HepG2 (cell line): ENCODE measurements around the gene CATSPER2. TPM values are rescaled to one million over a fixed set of nuclear protein-coding genes. Genes with fewer than 3 reads are reported as not detected.

Experiments used
- ATAC-seq: fragments of 200-7000 bp; cut with Tn5 transposase; 3 replicates; pipeline ENCODE4 v1.9.1; 2020; ENCODE audit warnings: mild to moderate bottlenecking, moderate library complexity
- Bru-seq: library from RNA; stranded (reverse); fragments of 400-500 nt; gene quantifications from one replicate; lab custom pipeline; 2021; lab: Mats Ljungman, UMichigan
- BruChase-seq, 2 experiments: library from RNA; stranded (reverse); fragments of 400-500 nt; gene quantifications; one replicate each; lab custom pipeline; 2021; lab: Mats Ljungman, UMichigan
- BruUV-seq: library from RNA; stranded (reverse); fragments of 400-500 nt; replicated peaks from 2 replicates; lab custom pipeline; 2021; lab: Mats Ljungman, UMichigan
- CTCF ChIA-PET: fragments of 300-600 bp; formaldehyde crosslinking; extraction: SDS; loops from one replicate; lab custom pipeline; 2021; ENCODE audit warnings: low total read pairs, inconsistent platforms, low intra/inter-chr PET ratio; lab: Yijun Ruan, JAX
- POLR2A ChIA-PET: fragments of 350-600 bp; sonication (Branson Sonifier 250); formaldehyde crosslinking; loops from one replicate; lab custom pipeline; 2020; ENCODE audit warnings: antibody characterized with exemption, inconsistent platforms; lab: Yijun Ruan, JAX
- DNase-seq: peaks from one replicate; pipeline ENCODE4 v3.0.0-alpha.2; 2015; ENCODE audit warnings: low spot score
- FAIRE-seq: peaks from 3 replicates; lab custom pipeline; 2011; peaks lifted over from hg19 to GRCh38; lab: Jason Lieb, UNC
- H2AFZ ChIP-seq: one replicate; pipeline ENCODE4 v1.6.1; 2011; ENCODE audit warnings: low read length, inconsistent platforms
- H3K27ac ChIP-seq: fragments of 300-600 bp; 3 replicates; pipeline ENCODE4 v1.8.0; 2011; ENCODE audit warnings: mixed run types, mild to moderate bottlenecking, mixed read lengths, low read length, inconsistent platforms; ENCODE audit not compliant: insufficient read depth; ENCODE audit errors: extremely low read length
- H3K27me3 ChIP-seq, 2 experiments: fragments of 200-600 bp in 1 of 2; 2 replicates in 1 of 2; 3 replicates in 1 of 2; pipeline versions ENCODE4 v1.6.0 to v1.8.0; 2011; ENCODE audit warnings: low read length in 2 of 2, mild to moderate bottlenecking in 2 of 2, moderate library complexity in 2 of 2, inconsistent platforms in 1 of 2; ENCODE audit not compliant: insufficient read depth in 2 of 2, control insufficient read depth in 1 of 2
- H3K36me3 ChIP-seq, 2 experiments: fragments of 200-600 bp in 1 of 2; replicated peaks in 1 of 2; 2 replicates in 1 of 2; 3 replicates in 1 of 2; pipeline versions ENCODE4 v1.5.1 to v1.8.0; 2011; ENCODE audit warnings: low read length in 2 of 2, inconsistent platforms in 1 of 2; ENCODE audit not compliant: insufficient read depth in 2 of 2, control insufficient read depth in 1 of 2
- H3K4me1 ChIP-seq: 2 replicates; pipeline ENCODE4 v1.5.1; 2012; ENCODE audit warnings: low read length, inconsistent platforms; ENCODE audit not compliant: insufficient read depth
- H3K4me2 ChIP-seq: 2 replicates; pipeline ENCODE4 v1.6.0; 2011; ENCODE audit warnings: low read depth, low read length, inconsistent platforms
- H3K4me3 ChIP-seq, 3 experiments: fragments of 200-600 bp in 1 of 3; sonication (generic), shearing (Covaris generic) in 1 of 3; replicated peaks in 1 of 3; 2 replicates each; pipeline ENCODE4 v1.5.1; 2011 to 2016; ENCODE audit warnings: low read length in 3 of 3, inconsistent platforms in 2 of 3, low read depth in 2 of 3, mild to moderate bottlenecking in 2 of 3, control low read depth in 1 of 3, mixed read lengths in 1 of 3; ENCODE audit not compliant: insufficient read depth in 1 of 3
- H3K79me2 ChIP-seq: one replicate; pipeline ENCODE4 v1.6.1; 2011; ENCODE audit warnings: low read length, inconsistent platforms; ENCODE audit not compliant: insufficient read depth
- H3K9ac ChIP-seq: 2 replicates; pipeline ENCODE4 v1.6.0; 2011; ENCODE audit warnings: mild to moderate bottlenecking, low read depth, low read length, inconsistent platforms; ENCODE audit not compliant: insufficient read depth
- H3K9me3 ChIP-seq: 2 replicates; pipeline ENCODE4 v1.5.1; 2012; ENCODE audit warnings: mild to moderate bottlenecking, low read length
- H4K20me1 ChIP-seq: 2 replicates; pipeline ENCODE4 v1.6.0; 2011; ENCODE audit warnings: inconsistent platforms, mild to moderate bottlenecking, low read length, moderate library complexity; ENCODE audit not compliant: insufficient read depth
- CCAR2 ChIP-seq: fragments of 200-400 bp; formaldehyde crosslinking; optimal IDR thresholded peaks from 2 replicates; pipeline ENCODE3; 2018; ENCODE audit warnings: low read depth, mild to moderate bottlenecking, low read length, moderate library complexity
- ELF4 ChIP-seq: sonication (generic); formaldehyde crosslinking; IDR thresholded peaks from 2 replicates; pipeline ENCODE4 v1.5.0; 2020; ENCODE audit warnings: missing genetic modification reagents, mild to moderate bottlenecking, moderate library complexity, borderline replicate concordance
- GABPB1 ChIP-seq: IDR thresholded peaks from 2 replicates; pipeline ENCODE4 v1.6.1; 2016; ENCODE audit warnings: mild to moderate bottlenecking, missing genetic modification reagents, moderate library complexity, missing compliant biosample characterization
- HNRNPH1 ChIP-seq: fragments of 200-400 bp; formaldehyde crosslinking; optimal IDR thresholded peaks from 2 replicates; pipeline ENCODE3; 2017; ENCODE audit warnings: mild to moderate bottlenecking, low read depth, low read length
- IRF9 ChIP-seq: sonication (generic); formaldehyde crosslinking; IDR thresholded peaks from 2 replicates; pipeline ENCODE4 v1.8.0; 2022; ENCODE audit warnings: missing genetic modification reagents, mild to moderate bottlenecking, borderline replicate concordance
- MLLT10 ChIP-seq: sonication (generic); formaldehyde crosslinking; IDR thresholded peaks from 2 replicates; pipeline ENCODE4 v1.4.0; 2020; ENCODE audit warnings: missing genetic modification reagents
- NKX3-1 ChIP-seq: sonication (generic); formaldehyde crosslinking; IDR thresholded peaks from 2 replicates; pipeline ENCODE4 v1.5.0; 2020; ENCODE audit warnings: missing genetic modification reagents
- RFXANK ChIP-seq: IDR thresholded peaks from 2 replicates; pipeline ENCODE4 v1.6.1; 2016
- SKIL ChIP-seq: sonication (generic); formaldehyde crosslinking; IDR thresholded peaks from 2 replicates; pipeline ENCODE4 v1.8.0; 2022; ENCODE audit warnings: missing genetic modification reagents, mild to moderate bottlenecking, moderate library complexity, borderline replicate concordance
- SOX13 ChIP-seq, 3 experiments: fragments of 450-650 bp in 1 of 3; sonication (generic) in 1 of 3; formaldehyde crosslinking in 1 of 3; IDR thresholded peaks in 2 of 3; conservative IDR thresholded peaks in 1 of 3; 2 replicates each; pipeline versions ENCODE4 v1.5.0 to v1.6.1; 2016 to 2020; ENCODE audit warnings: antibody characterized with exemption in 1 of 3, mild to moderate bottlenecking in 1 of 3, missing compliant biosample characterization in 1 of 3, missing genetic modification reagents in 1 of 3, moderate library complexity in 1 of 3
- SSRP1 ChIP-seq: IDR thresholded peaks from 2 replicates; pipeline ENCODE4 v1.6.1; 2016; ENCODE audit warnings: control low read depth
- ZNF564 ChIP-seq: sonication (generic); formaldehyde crosslinking; IDR thresholded peaks from 2 replicates; pipeline ENCODE4 v1.8.1; 2023; ENCODE audit warnings: mild to moderate bottlenecking, missing genetic modification reagents
- ZNF569 ChIP-seq: sonication (generic); formaldehyde crosslinking; IDR thresholded peaks from 2 replicates; pipeline ENCODE4 v1.5.0; 2020; ENCODE audit warnings: mild to moderate bottlenecking, missing genetic modification reagents, moderate library complexity, borderline replicate concordance
- ZNF773 ChIP-seq: sonication (generic); formaldehyde crosslinking; IDR thresholded peaks from 2 replicates; pipeline ENCODE4 v1.4.0; 2020; ENCODE audit warnings: missing genetic modification reagents, borderline replicate concordance
- WGBS: methylation state at CpG from one replicate; pipeline ENCODE4 v1.1.6; 2017; ENCODE audit warnings: low lambda C conversion rate; 5-methylcytosine and 5-hydroxymethylcytosine counted together
- in situ Hi-C: cut with HindIII; loops from 2 replicates; pipeline ENCODE4 v1.10.0; 2017; ENCODE audit warnings: low pct_unique_long_range_greater_than_20kb; ENCODE audit not compliant: extremely low pct_ligation_motif_present
- intact Hi-C: fragments of 100-400 bp; cut with micrococcal nuclease; formaldehyde crosslinking; loops from one replicate; pipeline ENCODE4 v1.10.0; 2022; ENCODE audit not compliant: unreplicated experiment
- long read RNA-seq, 2 experiments: library from RNA in 1 of 2; library from polyadenylated mRNA in 1 of 2; stranded (forward) in 1 of 2; unstranded in 1 of 2; transcript quantifications; one replicate each; pipeline ENCODE4 v2.0.0, GENCODE V29; 2019 to 2022
- polyA minus RNA-seq, 3 experiments: library from RNA; depleted of rRNA, polyadenylated mRNA; stranded (reverse); fragments of >200 nt; gene quantifications; 2 replicates each; pipeline ENCODE4 v1.2.3, GENCODE V29; 2011; ENCODE audit warnings: low replicate concordance in 1 of 3
- polyA plus RNA-seq, 8 experiments: library from polyadenylated mRNA; depleted of rRNA in 3 of 8; stranded (reverse) in 7 of 8; unstranded in 1 of 8; fragments of >200 nt; fragmentation: Illumina TruSeq in 4 of 8; extraction: Trizol in 4 of 8; gene quantifications; 2 replicates each; pipeline versions ENCODE4 v1.2.1 to v1.2.3, GENCODE V29; 2011 to 2016; ENCODE audit warnings: low read depth in 4 of 8, missing spikeins in 1 of 8, mixed read lengths in 1 of 8; ENCODE audit not compliant: insufficient read depth in 1 of 8
- total RNA-seq, 5 experiments: library from RNA; depleted of rRNA; stranded (reverse); fragments of >200 nt; fragmentation: Illumina TruSeq; extraction: Trizol; gene quantifications; 2 replicates each; pipeline ENCODE4 v1.2.3, GENCODE V29; 2016; ENCODE audit warnings: low read depth in 1 of 5

The CATSPER2 gene
- total RNA-seq (2016; rRNA removed; fragmentation: Illumina TruSeq; extraction: Trizol) = 0.53 and 0.66 TPM in 2 replicates
- total RNA-seq (2016; cell fraction: cytosol; rRNA removed; fragmentation: Illumina TruSeq; extraction: Trizol; ENCODE audit: low read depth) = 0.18 and 0.20 TPM in 2 replicates
- 0.62 and 1.6 TPM in 2 replicates for total RNA-seq (2016; cell fraction: insoluble cytoplasmic fraction; rRNA removed; fragmentation: Illumina TruSeq; extraction: Trizol)
- 0.07 and 0.49 TPM in 2 replicates for total RNA-seq (2016; cell fraction: membrane; rRNA removed; fragmentation: Illumina TruSeq; extraction: Trizol)
- total RNA-seq (2016; cell fraction: nucleus; rRNA removed; fragmentation: Illumina TruSeq; extraction: Trizol) = 2.1 and 2.3 TPM in 2 replicates
- 0.28 and 0.78 TPM in 2 replicates for polyA plus RNA-seq (2011; rRNA removed)
- 0.21 and 0.37 TPM in 2 replicates for polyA plus RNA-seq (2011; cell fraction: cytosol; rRNA removed)
- 1.3 and 1.8 TPM in 2 replicates for polyA plus RNA-seq (2011; cell fraction: nucleus; rRNA removed)
- 0.81 and 1.1 TPM in 2 replicates for polyA plus RNA-seq (2012)
- not detected in 2 replicates for polyA plus RNA-seq (2016; cell fraction: cytosol; fragmentation: Illumina TruSeq; extraction: Trizol; ENCODE audit: low read depth)
- 0.09 and 1.2 TPM in 2 replicates for polyA plus RNA-seq (2016; cell fraction: insoluble cytoplasmic fraction; fragmentation: Illumina TruSeq; extraction: Trizol; ENCODE audit: low read depth)
- 0.07 and 0.17 TPM in 2 replicates for polyA plus RNA-seq (2016; cell fraction: membrane; fragmentation: Illumina TruSeq; extraction: Trizol; ENCODE audit: low read depth)
- 4.7 and 4.8 TPM in 2 replicates for polyA plus RNA-seq (2016; cell fraction: nucleus; fragmentation: Illumina TruSeq; extraction: Trizol; ENCODE audit: insufficient read depth, low read depth)
- 2.1 and 28.7 TPM in 2 replicates for polyA minus RNA-seq (2011; rRNA and poly(A)+ RNA removed; ENCODE audit: low replicate concordance)
- 0.53 TPM in 1 of 2 replicates, not detected in the other for polyA minus RNA-seq (2011; cell fraction: cytosol; rRNA and poly(A)+ RNA removed)
- polyA minus RNA-seq (2011; cell fraction: nucleus; rRNA and poly(A)+ RNA removed) = 1.4 and 2.7 TPM in 2 replicates
- percentile 34 among the genes with signal in this experiment for Bru-seq, nascent RNA
- BruChase-seq, experiment 1, labeled RNA remaining after a 6-hour chase = percentile 32 among the genes with signal in this experiment
- percentile 36 among the genes with signal in this experiment for BruChase-seq, experiment 2, labeled RNA remaining after a 2-hour chase
- long read RNA-seq, experiment 1 = 0 reads
- long read RNA-seq, experiment 2 = 0 reads

- 100% methylated on average over 26 of the region's 85 CpGs for WGBS
- ChIA-PET CTCF (no interaction called here), POLR2A (no interaction called here)
- no peaks in the 10 kb centered on the region for H3K4me1 ChIP-seq
- H3K27ac ChIP-seq = no peak within 1 kb of the TSS
- FAIRE-seq (no peak), ATAC-seq (no peak), DNase-seq (no peak)
- no peaks in the 10 kb centered on the region for H3K79me2 ChIP-seq
- in situ Hi-C loops = no loop called here
- no peaks in the 10 kb centered on the region for H4K20me1 ChIP-seq
- H3K9me3 ChIP-seq = no peaks in the 10 kb centered on the region
- no peak within 1 kb of the TSS for H3K9ac ChIP-seq
- intact Hi-C loops = no loop called here
- H3K36me3 ChIP-seq = no peaks in the 10 kb centered on the region
- no TSS peak for BruUV-seq
- no peak within 1 kb of the TSS for H3K4me2 ChIP-seq
- H3K27me3 ChIP-seq = no peaks in the 10 kb centered on the region
- no peak within 1 kb of the TSS for H3K4me3 ChIP-seq
- no peak within 1 kb of the TSS for H2AFZ ChIP-seq
- no peak for TF ChIP-seq SKIL (CRISPR knock-in tag)
- TF ChIP-seq ELF4 (CRISPR knock-in tag) = no peak
- no peak for TF ChIP-seq HNRNPH1
- TF ChIP-seq SSRP1 = no peak
- TF ChIP-seq ZNF569 = no peak
- no peak for TF ChIP-seq SOX13 (IDR thresholded peaks at IDR 0.05)
- TF ChIP-seq SOX13 (CRISPR knock-in tag; conservative IDR thresholded peaks at IDR 0.05 in 1 of 2, IDR thresholded peaks at IDR 0.05 in 1 of 2) = no peak
- no peak for TF ChIP-seq ZNF564 (CRISPR knock-in tag)
- TF ChIP-seq CCAR2 = no peak
- TF ChIP-seq ZNF773 (CRISPR knock-in tag) = no peak
- no peak for TF ChIP-seq NKX3-1
- no peak for TF ChIP-seq GABPB1 (CRISPR knock-in tag)
- no peak for TF ChIP-seq MLLT10
- no peak for TF ChIP-seq RFXANK (CRISPR knock-in tag)
- TF ChIP-seq IRF9 (CRISPR knock-in tag) = no peak
Observed at GRCh38 chr15:43648649-43649429, at the start of gene CATSPER2. CATSPER2 (minus strand) TSS chr15:43648844; CDS start chr15:43648061, 783 bp downstream.
